HG03135 (cell line): ENCODE data around the gene MERTK.

Source experiments
- ATAC-seq: cut with Tn5 transposase; IDR thresholded peaks from one replicate; pipeline ENCODE4 v1.9.1; 2021; ENCODE audit warnings: mild to moderate bottlenecking, moderate library complexity; ENCODE audit not compliant: unreplicated experiment

The MERTK gene

GRCh38 chr2:111975053-111975552, 76.7 kb downstream of the MERTK start:
- ATAC-seq, result no peak

- no peak for ATAC-seq
These were observed 77.4 kb downstream of the MERTK start for GRCh38 chr2:111975819-111976218.

GRCh38 chr2:111977240-111977639, 78.8 kb downstream of the MERTK start:
- no peak for ATAC-seq

GRCh38 chr2:111978452-111979170, 80.2 kb downstream of the MERTK start:
- ATAC-seq, result no peak

GRCh38 chr2:111981666-111982065, 83.3 kb downstream of the MERTK start:
- ATAC-seq, result no peak

- no peak for ATAC-seq
These were observed 84.4 kb downstream of the MERTK start for GRCh38 chr2:111982822-111983221.

GRCh38 chr2:111983478-111984212, 85.2 kb downstream of the MERTK start:
- ATAC-seq, result no peak

GRCh38 chr2:111984213-111984604, 85.8 kb downstream of the MERTK start:
- ATAC-seq, result no peak

- no peak for ATAC-seq
These were observed 87.1 kb downstream of the MERTK start for GRCh38 chr2:111985514-111985913.

GRCh38 chr2:111986116-111986900, 87.9 kb downstream of the MERTK start:
- no peak for ATAC-seq

GRCh38 chr2:111990375-111990774, 92.0 kb downstream of the MERTK start:
- no peak for ATAC-seq

GRCh38 chr2:111990856-111991255, 92.4 kb downstream of the MERTK start:
- no peak for ATAC-seq

- ATAC-seq, result no peak
These were observed 95.6 kb downstream of the MERTK start for GRCh38 chr2:111994042-111994441.

GRCh38 chr2:111995148-111995547, 96.7 kb downstream of the MERTK start:
- no peak for ATAC-seq

- ATAC-seq, result no peak
These were observed 101.4 kb downstream of the MERTK start for GRCh38 chr2:111999809-112000208.

GRCh38 chr2:112000399-112001135, 102.2 kb downstream of the MERTK start:
- no peak for ATAC-seq

- ATAC-seq, result no peak
These were observed 102.8 kb downstream of the MERTK start for GRCh38 chr2:112001136-112001715.

GRCh38 chr2:112001942-112002341, 103.5 kb downstream of the MERTK start:
- ATAC-seq, result no peak

- no peak for ATAC-seq
These were observed 105.3 kb downstream of the MERTK start for GRCh38 chr2:112003576-112004252.

GRCh38 chr2:112004253-112004645, 105.8 kb downstream of the MERTK start:
- ATAC-seq, result no peak
